ENCODE data around the gene TUBB.

Gene TUBB

GRCh38 chr6:30719791-30720737 is at the start of gene TUBB (continued):
- TF ChIP-seq ZBTB49 (tag by site-specific recombination; IDR thresholded peaks at IDR 0.05; ENCODE audit: low read depth) (no peak), ZNF791 (tag by site-specific recombination; IDR thresholded peaks at IDR 0.05) (no peak), ZSCAN5A (tag by site-specific recombination; IDR thresholded peaks at IDR 0.05) (no peak), ZNF404 (tag by site-specific recombination; IDR thresholded peaks at IDR 0.05) (no peak), GLI2 (tag by site-specific recombination; IDR thresholded peaks at IDR 0.05; ENCODE audit: borderline replicate concordance, low read depth) (no peak), ZNF280C (tag by site-specific recombination; IDR thresholded peaks at IDR 0.05) (no peak)

- H3K36me3 ChIP-seq (ENCODE audit: control insufficient read depth in 2 of 2, insufficient read depth in 1 of 2, low read length in 2 of 2): peaks cover 34 to 39% of the 10 kb centered on the region in 2 experiments
- 0 out of 2 replicates have a peak, but pooled peaks cover 3% of the 10 kb centered on the region for H3K4me1 ChIP-seq (ENCODE audit: control insufficient read depth, insufficient read depth, low read length)
- ChIA-PET CTCF (interaction anchor here (1.0 to 19.6 kb wide), 6 partner anchors 10 to 412 kb away, joined by 3 to 692 read pairs (median 10); partner anchors contain the start of genes MDC1 and TUBB), POLR2A (interaction anchor here (0.6 to 2.7 kb wide), 3 partner anchors 57 to 181 kb away, joined by 3 to 39 read pairs (median 5); no protein-coding TSS in a partner anchor)
- TF ChIP-seq EGR2 (tag by site-specific recombination; IDR thresholded peaks at IDR 0.05; ENCODE audit: low read depth) (0 out of 2 replicates have a peak, but pooled peaks have one; percentile 32), ZNF148 (tag by site-specific recombination; IDR thresholded peaks at IDR 0.05; ENCODE audit: borderline replicate concordance) (no peak), ZNF292 (tag by site-specific recombination; IDR thresholded peaks at IDR 0.05; ENCODE audit: borderline replicate concordance, low read depth) (no peak), CTCF (tag by site-specific recombination; IDR thresholded peaks at IDR 0.05) (peak; percentile 50), ZNF513 (tag by site-specific recombination; IDR thresholded peaks at IDR 0.05) (peak; percentile 34; the same call in 1 of the 2 replicates), ZNF600 (tag by site-specific recombination; IDR thresholded peaks at IDR 0.05) (peak; percentile 45; the same call in 1 of the 2 replicates), ZNF18 (tag by site-specific recombination; IDR thresholded peaks at IDR 0.05) (0 out of 2 replicates have a peak, but pooled peaks have one; percentile 32)
- no peak overlapping the region for H3K27ac ChIP-seq (ENCODE audit: extremely low read depth, low read depth, low read length)
- H3K9me3 ChIP-seq (ENCODE audit: control insufficient read depth, insufficient read depth, low read depth, low read length): no peaks in the 10 kb centered on the region
- H3K4me3 ChIP-seq (ENCODE audit: low read depth, low read length): no peak overlapping the region
Observed at GRCh38 chr6:30670760-30671527, 49.2 kb upstream of the TUBB start.
